ENCODE data around the gene FSD2.

DNA sequence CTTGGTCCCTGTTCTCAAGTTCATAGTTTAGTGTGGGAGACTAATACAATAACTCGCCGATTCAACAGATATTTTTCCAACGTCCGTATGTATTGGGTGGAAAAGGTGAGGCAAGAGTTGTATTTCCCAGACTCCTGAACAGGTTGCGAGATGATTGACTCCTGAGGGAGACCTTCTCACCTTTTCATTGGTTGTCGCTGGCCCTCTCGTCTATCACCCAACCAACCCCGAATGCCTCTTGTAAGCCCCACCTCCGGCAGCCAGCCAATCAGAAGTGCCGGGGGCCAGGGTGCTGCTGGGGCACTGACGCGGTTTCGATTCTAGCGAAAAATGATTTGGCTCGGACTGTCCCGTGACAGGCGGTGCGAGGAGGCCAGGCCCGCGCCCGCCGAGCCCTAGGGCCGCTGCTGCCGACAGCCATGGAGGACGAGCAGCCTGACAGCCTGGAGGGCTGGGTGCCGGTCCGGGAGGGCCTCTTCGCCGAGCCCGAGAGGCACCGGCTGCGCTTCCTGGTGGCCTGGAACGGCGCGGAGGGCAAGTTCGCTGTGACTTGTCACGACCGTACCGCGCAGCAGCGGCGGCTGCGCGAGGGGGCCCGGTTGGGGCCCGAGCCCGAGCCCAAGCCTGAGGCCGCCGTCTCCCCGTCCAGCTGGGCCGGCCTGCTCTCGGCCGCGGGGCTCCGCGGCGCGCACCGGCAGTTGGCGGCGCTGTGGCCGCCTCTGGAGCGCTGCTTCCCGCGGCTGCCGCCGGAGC, 3.6 kb upstream of the FSD2 start, which contains the start of gene WHAMM:
- TF ChIP-seq, protein P1, sequence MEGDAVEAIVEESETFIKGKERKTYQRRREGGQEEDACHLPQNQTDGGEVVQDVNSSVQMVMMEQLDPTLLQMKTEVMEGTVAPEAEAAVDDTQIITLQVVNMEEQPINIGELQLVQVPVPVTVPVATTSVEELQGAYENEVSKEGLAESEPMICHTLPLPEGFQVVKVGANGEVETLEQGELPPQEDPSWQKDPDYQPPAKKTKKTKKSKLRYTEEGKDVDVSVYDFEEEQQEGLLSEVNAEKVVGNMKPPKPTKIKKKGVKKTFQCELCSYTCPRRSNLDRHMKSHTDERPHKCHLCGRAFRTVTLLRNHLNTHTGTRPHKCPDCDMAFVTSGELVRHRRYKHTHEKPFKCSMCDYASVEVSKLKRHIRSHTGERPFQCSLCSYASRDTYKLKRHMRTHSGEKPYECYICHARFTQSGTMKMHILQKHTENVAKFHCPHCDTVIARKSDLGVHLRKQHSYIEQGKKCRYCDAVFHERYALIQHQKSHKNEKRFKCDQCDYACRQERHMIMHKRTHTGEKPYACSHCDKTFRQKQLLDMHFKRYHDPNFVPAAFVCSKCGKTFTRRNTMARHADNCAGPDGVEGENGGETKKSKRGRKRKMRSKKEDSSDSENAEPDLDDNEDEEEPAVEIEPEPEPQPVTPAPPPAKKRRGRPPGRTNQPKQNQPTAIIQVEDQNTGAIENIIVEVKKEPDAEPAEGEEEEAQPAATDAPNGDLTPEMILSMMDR (IDR thresholded peaks at IDR 0.05), result no peak
- TF ChIP-seq POLR2A (IDR thresholded peaks at IDR 0.05), result peak in 3 of 4 donors; percentile 93 to 98 (median 95)

Data from esophagus squamous epithelium (tissue), 4 donors.